ENCODE measurements around the gene QRICH1.
A peak's percentile ranks its signal among the peaks of the same experiment; 100 is the strongest.

QRICH1 gene

GRCh38 chr3:49093853-49094767 lies at the start of gene QRICH1:
QRICH1 (minus strand) TSS chr3:49094071; CDS start chr3:49077017, 17,054 bp downstream.
- TF ChIP-seq CTCF (IDR thresholded peaks at IDR 0.05; ENCODE audit: low read depth, low read length), result peak; percentile 64
- H3K4me3 ChIP-seq (replicated peaks in 1 of 2; ENCODE audit: low read depth in 2 of 2, low read length in 2 of 2), result peak within 1 kb of the TSS; percentile 92 to 94
- peak; percentile 98 to 99 for DNase-seq (ENCODE audit: low read depth in 2 of 2)

GRCh38 chr3:49140080-49140479 lies 46.2 kb upstream of the QRICH1 start:
- DNase-seq (ENCODE audit: low read depth in 2 of 2), result no peak
- H3K4me3 ChIP-seq (replicated peaks in 1 of 2; ENCODE audit: low read depth in 2 of 2, low read length in 2 of 2), result no peak overlapping the region
- no peak for TF ChIP-seq CTCF (IDR thresholded peaks at IDR 0.05; ENCODE audit: low read depth, low read length)

- no peak overlapping the region for H3K4me3 ChIP-seq (replicated peaks in 1 of 2; ENCODE audit: low read depth in 2 of 2, low read length in 2 of 2)
- no peak for TF ChIP-seq CTCF (IDR thresholded peaks at IDR 0.05; ENCODE audit: low read depth, low read length)
- no peak for DNase-seq (ENCODE audit: low read depth in 2 of 2)
Observed at GRCh38 chr3:49135499-49135898, 41.6 kb upstream of the QRICH1 start.

- no peak overlapping the region for H3K4me3 ChIP-seq (replicated peaks in 1 of 2; ENCODE audit: low read depth in 2 of 2, low read length in 2 of 2)
- DNase-seq (ENCODE audit: low read depth in 2 of 2), result no peak
- no peak for TF ChIP-seq CTCF (IDR thresholded peaks at IDR 0.05; ENCODE audit: low read depth, low read length)
Observed at GRCh38 chr3:49134471-49135265, 40.8 kb upstream of the QRICH1 start.

GRCh38 chr3:49133226-49133951 lies 39.5 kb upstream of the QRICH1 start:
- no peak for TF ChIP-seq CTCF (IDR thresholded peaks at IDR 0.05; ENCODE audit: low read depth, low read length)
- DNase-seq (ENCODE audit: low read depth in 2 of 2), result peak; percentile 91 to 95
- H3K4me3 ChIP-seq (replicated peaks in 1 of 2; ENCODE audit: low read depth in 2 of 2, low read length in 2 of 2), result peak overlapping the region; percentile 72 to 91

- TF ChIP-seq CTCF (IDR thresholded peaks at IDR 0.05; ENCODE audit: low read depth, low read length), result no peak
- DNase-seq (ENCODE audit: low read depth in 2 of 2), result peak; percentile 80 to 85
- H3K4me3 ChIP-seq (replicated peaks in 1 of 2; ENCODE audit: low read depth in 2 of 2, low read length in 2 of 2), result peak within 1 kb of the TSS; percentile 72 to 91
Observed at GRCh38 chr3:49132437-49133225, 38.8 kb upstream of the QRICH1 start, which contains the start of gene LAMB2. LAMB2 (minus strand) TSS chr3:49133050; CDS start chr3:49132867, 183 bp downstream.
